ENCODE results near the gene NTRK2. TPM values are rescaled to one million over a fixed set of nuclear protein-coding genes. Genes with fewer than 3 reads are reported as not detected.

Gene NTRK2
- total and polyA plus RNA-seq, 4 donors, result 0.26 to 1.4 (median 0.56) TPM

- no peaks in the 10 kb centered on the region for H3K36me3 ChIP-seq (ENCODE audit: control insufficient read depth in 4 of 4, insufficient read depth in 3 of 4, low read depth in 1 of 4, low read length in 3 of 4)
- H3K9ac ChIP-seq (ENCODE audit: low read depth in 1 of 2, low read length in 2 of 2), result no peak overlapping the region
- no peaks in the 10 kb centered on the region for H3K9me3 ChIP-seq (ENCODE audit: control insufficient read depth in 4 of 4, low read length in 3 of 4)
- H3K4me1 ChIP-seq (ENCODE audit: control insufficient read depth in 4 of 4, insufficient read depth in 4 of 4, low read length in 3 of 4), result no peaks in the 10 kb centered on the region
- TF ChIP-seq, protein P1, sequence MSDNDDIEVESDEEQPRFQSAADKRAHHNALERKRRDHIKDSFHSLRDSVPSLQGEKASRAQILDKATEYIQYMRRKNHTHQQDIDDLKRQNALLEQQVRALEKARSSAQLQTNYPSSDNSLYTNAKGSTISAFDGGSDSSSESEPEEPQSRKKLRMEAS (IDR thresholded peaks at IDR 0.05), result no peak
- TF ChIP-seq ZBTB33 (IDR thresholded peaks at IDR 0.05) (no peak), REST (IDR thresholded peaks at IDR 0.05) (no peak), RXRA (IDR thresholded peaks at IDR 0.05) (no peak), FOXA2 (IDR thresholded peaks at IDR 0.05) (no peak), EGR1 (IDR thresholded peaks at IDR 0.05; ENCODE audit: low read depth in 2 of 2) (no peak), SP1 (IDR thresholded peaks at IDR 0.05) (no peak), ATF3 (IDR thresholded peaks at IDR 0.05) (no peak), GABPA (IDR thresholded peaks at IDR 0.05 in 1 of 2, conservative IDR thresholded peaks at IDR 0.05 in 1 of 2) (no peak), HNF4A (conservative IDR thresholded peaks at IDR 0.05) (no peak), FOXA1 (IDR thresholded peaks at IDR 0.05) (no peak), JUND (IDR thresholded peaks at IDR 0.05) (no peak), NR2F2 (IDR thresholded peaks at IDR 0.05) (no peak), HNF4G (IDR thresholded peaks at IDR 0.05) (no peak), RAD21 (IDR thresholded peaks at IDR 0.05) (no peak), TAF1 (conservative IDR thresholded peaks at IDR 0.05) (no peak), YY1 (IDR thresholded peaks at IDR 0.05) (no peak)
- TF ChIP-seq, protein P2, sequence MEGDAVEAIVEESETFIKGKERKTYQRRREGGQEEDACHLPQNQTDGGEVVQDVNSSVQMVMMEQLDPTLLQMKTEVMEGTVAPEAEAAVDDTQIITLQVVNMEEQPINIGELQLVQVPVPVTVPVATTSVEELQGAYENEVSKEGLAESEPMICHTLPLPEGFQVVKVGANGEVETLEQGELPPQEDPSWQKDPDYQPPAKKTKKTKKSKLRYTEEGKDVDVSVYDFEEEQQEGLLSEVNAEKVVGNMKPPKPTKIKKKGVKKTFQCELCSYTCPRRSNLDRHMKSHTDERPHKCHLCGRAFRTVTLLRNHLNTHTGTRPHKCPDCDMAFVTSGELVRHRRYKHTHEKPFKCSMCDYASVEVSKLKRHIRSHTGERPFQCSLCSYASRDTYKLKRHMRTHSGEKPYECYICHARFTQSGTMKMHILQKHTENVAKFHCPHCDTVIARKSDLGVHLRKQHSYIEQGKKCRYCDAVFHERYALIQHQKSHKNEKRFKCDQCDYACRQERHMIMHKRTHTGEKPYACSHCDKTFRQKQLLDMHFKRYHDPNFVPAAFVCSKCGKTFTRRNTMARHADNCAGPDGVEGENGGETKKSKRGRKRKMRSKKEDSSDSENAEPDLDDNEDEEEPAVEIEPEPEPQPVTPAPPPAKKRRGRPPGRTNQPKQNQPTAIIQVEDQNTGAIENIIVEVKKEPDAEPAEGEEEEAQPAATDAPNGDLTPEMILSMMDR (IDR thresholded peaks at IDR 0.05; ENCODE audit: low read depth, low read length, missing input control), result no peak
- peaks cover 0 to 3% (median 0%) of the 10 kb centered on the region in 4 donors for H3K27me3 ChIP-seq (ENCODE audit: control insufficient read depth in 4 of 4, insufficient read depth in 4 of 4, low read length in 3 of 4)
- no peak overlapping the region for H3K4me3 ChIP-seq (ENCODE audit: low read depth in 1 of 3, low read length in 3 of 3)
- no peak overlapping the region for H3K27ac ChIP-seq (ENCODE audit: low read depth in 1 of 2, low read length in 2 of 2)
- WGBS, result 67% methylated on average over 1 of the region's 1 CpG
- DNase-seq (ENCODE audit: low spot score), result no peak
These were observed 39.5 kb downstream of the NTRK2 start for GRCh38 chr9:84709056-84709455.
